ENCODE measurements around the gene NUP98.

DNA sequence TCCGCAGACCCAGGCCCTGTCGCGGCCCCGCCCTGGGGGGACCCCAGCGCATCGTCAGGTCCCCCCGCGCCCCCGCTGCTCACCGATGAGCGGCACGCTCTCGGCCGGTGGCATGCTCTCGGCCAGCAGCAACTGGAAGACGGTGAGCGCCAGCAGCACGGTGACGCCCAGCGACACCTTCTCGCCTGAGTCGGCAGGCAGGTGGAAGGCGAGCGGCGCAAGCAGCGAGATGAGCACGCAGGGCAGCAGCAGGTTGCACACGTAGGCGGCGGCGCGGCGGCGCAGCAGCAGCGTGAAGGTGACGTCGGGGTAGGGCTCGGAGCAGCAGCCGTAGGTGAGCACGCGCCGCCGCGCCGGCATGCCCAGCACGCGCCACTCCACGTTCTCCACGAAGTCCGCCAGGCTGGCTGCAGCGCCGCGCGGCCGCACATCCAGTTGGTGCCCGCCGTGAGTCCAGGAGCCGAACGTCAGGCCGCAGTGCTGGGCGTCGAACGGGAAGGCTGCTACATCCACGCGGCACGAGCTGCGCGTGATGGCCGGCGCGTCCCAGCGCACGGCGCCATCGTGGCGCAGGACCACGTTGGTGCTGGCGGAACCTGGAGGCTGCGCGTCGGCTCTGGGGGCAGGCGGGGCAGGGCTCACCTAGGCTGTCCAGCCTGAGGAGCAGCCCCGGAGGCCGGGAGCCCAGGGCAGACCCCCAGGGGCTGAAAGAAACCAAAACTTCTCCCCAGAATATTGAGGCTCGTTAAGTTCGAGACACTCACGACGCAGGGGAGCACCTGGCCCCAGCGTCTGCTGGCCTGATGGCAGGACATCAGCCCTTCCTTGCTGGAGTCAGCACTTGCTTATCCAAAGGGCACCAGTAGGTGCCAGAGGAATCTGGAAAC lies 130.0 kb downstream of the NUP98 start:
- TF ChIP-seq, protein P1, sequence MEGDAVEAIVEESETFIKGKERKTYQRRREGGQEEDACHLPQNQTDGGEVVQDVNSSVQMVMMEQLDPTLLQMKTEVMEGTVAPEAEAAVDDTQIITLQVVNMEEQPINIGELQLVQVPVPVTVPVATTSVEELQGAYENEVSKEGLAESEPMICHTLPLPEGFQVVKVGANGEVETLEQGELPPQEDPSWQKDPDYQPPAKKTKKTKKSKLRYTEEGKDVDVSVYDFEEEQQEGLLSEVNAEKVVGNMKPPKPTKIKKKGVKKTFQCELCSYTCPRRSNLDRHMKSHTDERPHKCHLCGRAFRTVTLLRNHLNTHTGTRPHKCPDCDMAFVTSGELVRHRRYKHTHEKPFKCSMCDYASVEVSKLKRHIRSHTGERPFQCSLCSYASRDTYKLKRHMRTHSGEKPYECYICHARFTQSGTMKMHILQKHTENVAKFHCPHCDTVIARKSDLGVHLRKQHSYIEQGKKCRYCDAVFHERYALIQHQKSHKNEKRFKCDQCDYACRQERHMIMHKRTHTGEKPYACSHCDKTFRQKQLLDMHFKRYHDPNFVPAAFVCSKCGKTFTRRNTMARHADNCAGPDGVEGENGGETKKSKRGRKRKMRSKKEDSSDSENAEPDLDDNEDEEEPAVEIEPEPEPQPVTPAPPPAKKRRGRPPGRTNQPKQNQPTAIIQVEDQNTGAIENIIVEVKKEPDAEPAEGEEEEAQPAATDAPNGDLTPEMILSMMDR (conservative IDR thresholded peaks at IDR 0.05; ENCODE audit: low read length) = no peak
- no peak for TF ChIP-seq EZH2phosphoT487 (IDR thresholded peaks at IDR 0.05; ENCODE audit: borderline replicate concordance)
